Measurements from ENCODE around the gene WDPCP. TPM values are rescaled to one million over a fixed set of nuclear protein-coding genes. Genes with fewer than 3 reads are reported as not detected.
"Not testable (repeated sequence)": the region's sequence is repeated elsewhere in the genome, so short reads cannot be mapped to it uniquely, and the experiment has no call there.

Gene WDPCP
- total RNA-seq, 2 donors from 2014 or later, result 11.8 to 25.1 TPM

DNA sequence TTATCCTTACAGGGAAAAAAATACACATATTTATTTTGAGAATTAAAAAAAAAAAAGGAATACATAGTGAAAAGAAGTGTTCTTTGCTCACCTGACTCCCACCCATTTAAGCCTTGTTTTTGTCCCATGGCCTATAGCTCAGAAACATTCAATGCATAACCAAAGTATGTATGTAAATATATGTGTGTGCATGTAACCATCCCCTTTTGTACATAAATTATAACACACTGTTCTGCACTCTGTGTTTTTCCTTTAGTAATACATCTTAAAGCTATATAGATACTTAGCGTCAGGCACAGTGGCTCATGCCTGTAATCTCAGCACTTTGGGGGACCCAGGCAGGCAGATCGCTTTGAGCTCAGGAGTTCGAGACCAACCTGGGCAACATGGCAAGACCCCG is 22.2 kb upstream of the WDPCP start:
- H3K4me1 Mint-ChIP-seq, result peaks cover 29% of the 10 kb centered on the region
- peaks cover 19% of the 10 kb centered on the region for H3K36me3 Mint-ChIP-seq (ENCODE audit: low read depth)
- no peak overlapping the region for H3K4me3 ChIP-seq (ENCODE audit: low read length)
- DNase-seq, result no peak
- H3K4me1 ChIP-seq (ENCODE audit: control insufficient read depth, insufficient read depth, low read length), result peaks cover 8% of the 10 kb centered on the region
- TF ChIP-seq, protein P1, sequence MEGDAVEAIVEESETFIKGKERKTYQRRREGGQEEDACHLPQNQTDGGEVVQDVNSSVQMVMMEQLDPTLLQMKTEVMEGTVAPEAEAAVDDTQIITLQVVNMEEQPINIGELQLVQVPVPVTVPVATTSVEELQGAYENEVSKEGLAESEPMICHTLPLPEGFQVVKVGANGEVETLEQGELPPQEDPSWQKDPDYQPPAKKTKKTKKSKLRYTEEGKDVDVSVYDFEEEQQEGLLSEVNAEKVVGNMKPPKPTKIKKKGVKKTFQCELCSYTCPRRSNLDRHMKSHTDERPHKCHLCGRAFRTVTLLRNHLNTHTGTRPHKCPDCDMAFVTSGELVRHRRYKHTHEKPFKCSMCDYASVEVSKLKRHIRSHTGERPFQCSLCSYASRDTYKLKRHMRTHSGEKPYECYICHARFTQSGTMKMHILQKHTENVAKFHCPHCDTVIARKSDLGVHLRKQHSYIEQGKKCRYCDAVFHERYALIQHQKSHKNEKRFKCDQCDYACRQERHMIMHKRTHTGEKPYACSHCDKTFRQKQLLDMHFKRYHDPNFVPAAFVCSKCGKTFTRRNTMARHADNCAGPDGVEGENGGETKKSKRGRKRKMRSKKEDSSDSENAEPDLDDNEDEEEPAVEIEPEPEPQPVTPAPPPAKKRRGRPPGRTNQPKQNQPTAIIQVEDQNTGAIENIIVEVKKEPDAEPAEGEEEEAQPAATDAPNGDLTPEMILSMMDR (conservative IDR thresholded peaks at IDR 0.05), result no peak
- H3K9me3 ChIP-seq (ENCODE audit: control insufficient read depth, low read length), result peaks cover 15% of the 10 kb centered on the region
- H3K4me3 Mint-ChIP-seq, result no peak overlapping the region
- H3K9me3 Mint-ChIP-seq, result peaks cover 5% of the 10 kb centered on the region
- no peaks in the 10 kb centered on the region for H3K27me3 ChIP-seq (ENCODE audit: control insufficient read depth, insufficient read depth, low read length, poor library complexity, severe bottlenecking)
- H3K9ac ChIP-seq (ENCODE audit: extremely low read depth, low read length, poor library complexity, severe bottlenecking), result no peak overlapping the region
- WGBS, 2 experiments (ENCODE audit: insufficient coverage in 1 of 2, insufficient read length in 1 of 2), result 95 to 100% methylated on average over 1 to 4 of the region's 4 CpGs
- no peaks in the 10 kb centered on the region for H3K27me3 Mint-ChIP-seq (ENCODE audit: insufficient read depth)
- H3K27ac ChIP-seq (ENCODE audit: low read depth, low read length), result no peak overlapping the region
- H3K27ac Mint-ChIP-seq, result no peak overlapping the region
- peaks cover 28% of the 10 kb centered on the region for H3K36me3 ChIP-seq (ENCODE audit: control insufficient read depth, insufficient read depth, low read length)

DNA sequence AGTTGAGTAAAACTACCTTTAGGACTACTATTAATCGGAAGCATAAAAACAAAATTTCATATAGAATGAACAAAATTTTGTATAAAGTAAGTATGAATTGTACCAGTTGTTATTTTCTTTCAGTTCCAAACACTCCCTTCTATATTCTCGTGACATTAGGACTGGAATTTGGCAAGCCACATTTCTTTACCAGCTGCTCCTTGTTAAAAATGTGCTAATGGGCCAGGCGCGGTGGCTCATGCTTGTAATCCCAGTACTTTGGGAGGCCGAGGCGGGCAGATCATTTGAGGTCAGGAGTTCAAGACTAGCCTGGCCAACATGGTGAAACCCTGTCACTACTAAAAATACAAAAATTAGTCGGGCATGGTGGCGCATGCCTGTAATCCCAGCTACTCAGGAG is 20.6 kb upstream of the WDPCP start:
- not testable (repeated sequence) for H3K9me3 Mint-ChIP-seq; H3K27ac ChIP-seq (ENCODE audit: low read depth, low read length); H3K27ac Mint-ChIP-seq; H3K27me3 ChIP-seq (ENCODE audit: control insufficient read depth, insufficient read depth, low read length, poor library complexity, severe bottlenecking); H3K27me3 Mint-ChIP-seq (ENCODE audit: insufficient read depth); H3K4me3 ChIP-seq (ENCODE audit: low read length); H3K4me3 Mint-ChIP-seq; H3K9ac ChIP-seq (ENCODE audit: extremely low read depth, low read length, poor library complexity, severe bottlenecking); DNase-seq
- WGBS, 2 experiments (ENCODE audit: insufficient coverage in 1 of 2, insufficient read length in 1 of 2), result 88 to 94% methylated on average over 3 to 7 of the region's 8 CpGs
- Histone ChIP-seq H3K9me3 (ENCODE audit: control insufficient read depth, low read length) (peaks cover 15% of the 10 kb centered on the region), H3K36me3 (ENCODE audit: control insufficient read depth, insufficient read depth, low read length) (peaks cover 44% of the 10 kb centered on the region), H3K4me1 (ENCODE audit: control insufficient read depth, insufficient read depth, low read length) (peaks cover 10% of the 10 kb centered on the region)
- Mint-ChIP-seq H3K36me3 (ENCODE audit: low read depth) (peaks cover 33% of the 10 kb centered on the region), H3K4me1 (peaks cover 16% of the 10 kb centered on the region)

DNA sequence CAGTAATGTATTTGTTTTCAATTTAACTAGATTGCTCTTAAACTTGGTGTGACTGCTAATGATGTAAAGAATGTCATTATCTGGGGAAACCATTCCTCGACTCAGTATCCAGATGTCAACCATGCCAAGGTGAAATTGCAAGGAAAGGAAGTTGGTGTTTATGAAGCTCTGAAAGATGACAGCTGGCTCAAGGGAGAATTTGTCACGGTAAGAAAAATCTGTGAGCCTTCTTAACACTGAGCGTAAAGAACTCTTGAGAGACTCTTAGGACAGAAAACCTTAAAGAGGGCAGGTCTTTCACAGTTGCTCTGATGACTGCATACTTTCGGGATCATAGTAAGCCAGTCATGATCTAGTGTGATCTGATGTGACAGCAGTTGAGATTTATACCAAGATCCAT is 16.4 kb upstream of the WDPCP start:
- Mint-ChIP-seq H3K9me3 (no peaks in the 10 kb centered on the region), H3K36me3 (ENCODE audit: low read depth) (peaks cover 56% of the 10 kb centered on the region), H3K4me3 (no peak overlapping the region), H3K27me3 (ENCODE audit: insufficient read depth) (no peaks in the 10 kb centered on the region), H3K27ac (no peak overlapping the region), H3K4me1 (peaks cover 17% of the 10 kb centered on the region)
- no peak for DNase-seq
- no peak overlapping the region for H3K9ac ChIP-seq (ENCODE audit: extremely low read depth, low read length, poor library complexity, severe bottlenecking)
- TF ChIP-seq, protein P1 (conservative IDR thresholded peaks at IDR 0.05), result no peak
- peaks cover 9% of the 10 kb centered on the region for H3K4me1 ChIP-seq (ENCODE audit: control insufficient read depth, insufficient read depth, low read length)
- no peak overlapping the region for H3K27ac ChIP-seq (ENCODE audit: low read depth, low read length)
- H3K27me3 ChIP-seq (ENCODE audit: control insufficient read depth, insufficient read depth, low read length, poor library complexity, severe bottlenecking), result no peaks in the 10 kb centered on the region
- no peaks in the 10 kb centered on the region for H3K9me3 ChIP-seq (ENCODE audit: control insufficient read depth, low read length)
- WGBS, 2 experiments (ENCODE audit: insufficient coverage in 1 of 2, insufficient read length in 1 of 2), result 92 to 96% methylated on average over 4 of the region's 4 CpGs
- peaks cover 67% of the 10 kb centered on the region for H3K36me3 ChIP-seq (ENCODE audit: control insufficient read depth, insufficient read depth, low read length)
- no peak overlapping the region for H3K4me3 ChIP-seq (ENCODE audit: low read length)

DNA sequence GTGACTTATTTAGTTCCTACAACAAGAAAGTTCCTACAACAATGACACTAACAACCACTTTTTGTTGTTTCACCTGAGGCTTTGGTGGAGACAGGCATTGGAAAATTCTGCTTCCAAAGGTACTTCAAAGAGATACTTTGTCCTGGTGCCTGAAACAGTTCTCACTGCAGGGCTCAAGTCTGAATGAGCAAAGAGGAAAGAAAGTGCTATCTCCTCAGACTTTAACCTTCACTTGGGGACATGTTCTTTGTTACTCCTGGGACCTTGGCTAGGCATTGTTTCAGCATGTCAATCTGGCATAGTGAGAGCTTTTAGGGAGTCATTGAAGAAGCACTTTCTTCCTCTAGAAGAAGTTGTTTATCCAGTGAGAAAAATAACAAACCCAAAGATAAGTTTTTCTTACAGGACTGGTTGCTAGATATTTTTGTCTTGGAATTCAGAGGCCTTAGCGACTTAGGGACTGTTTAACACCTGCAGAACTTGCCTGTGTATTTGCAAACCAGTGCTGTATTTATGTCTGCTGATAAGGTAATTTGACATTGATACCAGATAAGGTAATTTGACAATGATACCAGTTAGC is 12.7 kb upstream of the WDPCP start:
- WGBS, 2 experiments (ENCODE audit: insufficient coverage in 1 of 2, insufficient read length in 1 of 2), result 54 to 67% methylated on average over 1 of the region's 1 CpG
- H3K27ac Mint-ChIP-seq, result peak overlapping the region; percentile 44
- H3K4me1 ChIP-seq (ENCODE audit: control insufficient read depth, insufficient read depth, low read length), result peaks cover 10% of the 10 kb centered on the region

More for the DNA sequence above, 12.7 kb upstream of the WDPCP start:
- H3K36me3 ChIP-seq (ENCODE audit: control insufficient read depth, insufficient read depth, low read length), result peaks cover 72% of the 10 kb centered on the region
- Mint-ChIP-seq H3K27me3 (ENCODE audit: insufficient read depth) (no peaks in the 10 kb centered on the region), H3K9me3 (no peaks in the 10 kb centered on the region), H3K36me3 (ENCODE audit: low read depth) (peaks cover 60% of the 10 kb centered on the region), H3K4me1 (peaks cover 18% of the 10 kb centered on the region), H3K4me3 (peak overlapping the region; percentile 37)
- peak overlapping the region; percentile 54 for H3K27ac ChIP-seq (ENCODE audit: low read depth, low read length)
- no peaks in the 10 kb centered on the region for H3K9me3 ChIP-seq (ENCODE audit: control insufficient read depth, low read length)
- H3K9ac ChIP-seq (ENCODE audit: extremely low read depth, low read length, poor library complexity, severe bottlenecking), result peak overlapping the region; percentile 6
- TF ChIP-seq, protein P1 (conservative IDR thresholded peaks at IDR 0.05), result no peak
- no peaks in the 10 kb centered on the region for H3K27me3 ChIP-seq (ENCODE audit: control insufficient read depth, insufficient read depth, low read length, poor library complexity, severe bottlenecking)
- DNase-seq, result no peak
- peak overlapping the region; percentile 65 for H3K4me3 ChIP-seq (ENCODE audit: low read length)

Data from endodermal cell (in vitro differentiated cells).